ENCODE data around the gene CHST8.

CHST8 gene

DNA sequence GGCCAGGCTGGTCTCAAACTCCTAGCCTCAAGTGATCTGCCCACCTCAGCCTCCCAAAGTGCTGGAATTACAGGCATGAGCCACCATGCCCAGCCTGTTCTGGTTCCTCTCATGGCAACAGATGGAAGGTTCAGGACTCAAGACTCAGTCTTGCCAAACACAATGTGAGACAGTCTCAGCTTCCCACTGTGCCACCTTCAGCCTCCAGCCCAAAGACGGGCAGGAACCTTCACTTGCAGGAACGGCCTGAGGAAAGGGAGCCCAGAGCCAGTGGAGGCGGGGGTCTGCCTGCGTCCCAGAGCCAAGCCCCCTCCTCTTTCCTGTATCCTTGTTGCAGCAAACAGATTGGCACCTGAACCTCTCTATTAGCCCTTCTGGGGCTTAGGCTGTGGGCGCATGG, 2.9 kb upstream of the CHST8 start:
- no peak for FAIRE-seq

DNA sequence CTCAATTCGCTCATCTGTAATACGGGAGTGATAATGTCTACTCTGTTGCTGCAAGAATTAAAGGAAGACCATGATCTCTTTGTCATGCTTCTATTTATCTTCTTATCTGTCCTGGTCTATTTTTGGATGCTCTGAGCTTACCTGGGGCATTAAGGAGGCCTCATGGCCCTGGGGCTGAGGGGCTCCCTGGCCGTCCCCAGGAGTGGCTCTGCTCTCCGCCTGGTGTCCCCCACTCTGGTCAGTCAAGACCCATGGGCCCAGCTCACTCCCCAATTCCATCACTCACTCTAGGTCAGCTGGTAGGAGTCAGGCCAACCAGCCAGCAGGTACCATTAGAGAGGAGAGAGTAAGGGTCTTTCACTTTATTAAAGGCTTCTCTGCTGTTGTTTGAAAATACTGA, 1.1 kb upstream of the CHST8 start:
- FAIRE-seq = no peak

DNA sequence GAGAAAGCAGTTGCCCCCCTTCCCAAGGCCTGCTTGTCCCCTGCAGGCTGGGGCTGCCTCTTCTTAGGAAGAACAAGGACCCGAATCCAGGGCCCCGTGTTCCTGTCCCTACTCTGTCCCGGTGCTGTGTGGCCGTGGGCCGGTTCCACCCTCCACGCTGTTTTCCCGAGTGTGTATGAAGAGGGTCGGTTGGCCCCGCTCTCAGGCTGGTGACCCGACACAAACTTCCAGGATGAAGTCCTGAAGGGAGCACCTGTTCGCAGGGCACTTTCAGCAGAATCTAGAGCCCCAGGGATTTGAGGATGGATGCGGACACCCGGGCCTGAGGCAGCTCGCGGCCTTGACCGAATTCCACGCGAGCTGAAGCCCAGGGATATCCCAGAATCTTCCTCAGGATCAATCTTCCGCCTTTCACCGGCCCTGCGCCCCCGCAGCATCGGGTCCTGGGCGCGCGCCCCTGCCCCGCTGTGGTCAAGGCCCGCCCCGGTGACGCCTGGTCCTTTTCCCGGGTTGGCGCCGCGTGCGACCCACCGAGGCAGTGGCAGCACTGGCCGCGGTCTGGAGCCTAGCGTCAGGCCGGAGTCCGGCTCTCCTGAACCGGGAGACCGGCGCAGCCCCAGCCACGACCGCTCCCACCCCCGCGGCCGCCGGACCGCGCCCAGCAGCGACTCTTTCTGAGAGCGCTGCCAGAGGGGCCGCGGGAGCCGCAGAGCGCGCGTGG, 528 bp upstream of the CHST8 start:
- no peak for FAIRE-seq

DNA sequence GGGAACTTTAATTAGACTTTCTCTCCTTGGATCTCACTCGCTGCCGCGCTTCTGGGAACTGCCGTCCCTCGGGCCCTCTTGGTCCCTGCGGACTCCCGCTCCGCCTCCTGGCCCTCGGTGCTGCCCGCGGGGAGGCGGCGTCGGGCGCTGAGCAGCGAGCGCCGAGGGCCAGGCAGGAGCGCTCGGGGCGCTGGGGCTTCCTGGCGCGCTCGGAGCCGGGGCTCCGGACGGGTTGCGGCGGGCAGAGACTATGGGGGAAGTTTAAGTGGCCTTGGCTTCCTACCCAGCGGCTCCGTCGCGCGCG, 704 bp downstream of the CHST8 start:
- no peak for FAIRE-seq

DNA sequence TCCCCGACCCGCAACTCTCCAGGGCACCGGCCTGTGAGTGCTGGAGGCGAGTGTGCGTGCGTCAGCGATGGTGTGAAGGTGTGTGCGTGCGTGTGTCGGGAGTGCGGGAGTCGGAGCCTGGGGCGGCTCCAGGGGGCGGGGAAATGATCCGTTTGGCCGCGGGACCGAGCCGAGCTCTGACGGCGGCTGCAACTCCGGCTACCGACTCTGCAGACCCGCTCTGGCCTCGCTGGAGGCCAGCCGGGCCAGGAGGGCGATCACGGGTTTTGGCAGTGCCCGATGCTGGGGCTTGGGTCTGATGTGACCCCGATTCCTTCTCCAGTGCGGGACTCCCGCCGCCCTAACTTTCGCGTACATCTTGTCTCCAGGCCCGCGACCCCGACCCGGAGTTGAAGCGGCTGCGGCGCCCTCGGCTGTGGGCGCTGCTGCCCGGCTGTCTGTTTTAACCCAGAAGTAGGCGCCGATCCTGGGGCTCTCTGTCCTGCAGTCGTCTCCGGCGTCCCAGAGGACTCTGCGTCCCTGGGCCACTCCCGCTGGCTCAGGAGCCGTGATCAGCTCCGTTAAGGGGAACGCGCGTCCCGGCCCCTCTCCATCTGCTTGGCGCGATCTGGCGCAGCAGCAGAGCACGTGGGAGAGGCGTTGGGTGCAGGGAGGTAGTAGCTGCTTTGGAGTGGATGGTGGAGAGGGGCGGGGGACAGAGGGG, 1.2 kb downstream of the CHST8 start:
- no peak for FAIRE-seq

DNA sequence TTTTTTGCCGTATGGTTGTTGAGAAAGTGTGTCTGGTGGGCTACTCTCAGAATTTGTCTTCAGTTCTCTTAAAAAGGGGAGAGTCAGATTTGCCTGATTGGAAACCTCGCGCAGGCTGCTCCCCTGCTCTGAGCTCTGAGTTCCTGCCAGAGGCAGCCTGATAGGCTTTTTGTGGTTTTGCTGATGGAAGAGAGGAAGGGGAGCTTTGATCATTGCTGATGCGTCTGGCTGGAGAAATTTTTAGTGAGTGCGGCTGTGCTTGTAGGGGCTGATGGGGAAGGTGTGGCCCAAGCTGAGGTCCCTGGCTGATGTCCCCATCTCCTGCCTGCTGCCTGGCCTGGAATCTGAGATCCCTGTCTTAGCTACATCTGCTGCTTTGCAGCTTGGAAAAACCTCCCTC, 2.8 kb downstream of the CHST8 start:
- no peak for FAIRE-seq

DNA sequence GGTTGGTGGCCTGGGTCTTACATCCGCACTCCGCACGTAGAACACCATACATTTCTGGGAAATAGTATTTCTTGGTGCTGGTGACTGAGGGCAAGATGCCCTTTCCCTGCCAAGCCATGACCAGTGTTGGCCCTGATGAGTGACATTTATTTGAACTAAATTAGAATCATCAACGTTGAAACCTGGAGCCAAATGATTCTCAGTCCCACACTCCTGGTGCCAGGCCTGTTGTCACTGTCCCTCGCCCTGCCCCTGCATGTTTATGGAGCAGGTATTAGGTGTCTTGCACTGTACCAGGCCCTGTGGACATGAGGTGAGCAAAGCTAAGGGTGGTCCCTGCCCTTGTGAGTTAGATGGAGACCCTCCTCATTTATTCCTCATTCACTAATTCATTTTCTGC, 5.8 kb downstream of the CHST8 start:
- no peak for FAIRE-seq

DNA sequence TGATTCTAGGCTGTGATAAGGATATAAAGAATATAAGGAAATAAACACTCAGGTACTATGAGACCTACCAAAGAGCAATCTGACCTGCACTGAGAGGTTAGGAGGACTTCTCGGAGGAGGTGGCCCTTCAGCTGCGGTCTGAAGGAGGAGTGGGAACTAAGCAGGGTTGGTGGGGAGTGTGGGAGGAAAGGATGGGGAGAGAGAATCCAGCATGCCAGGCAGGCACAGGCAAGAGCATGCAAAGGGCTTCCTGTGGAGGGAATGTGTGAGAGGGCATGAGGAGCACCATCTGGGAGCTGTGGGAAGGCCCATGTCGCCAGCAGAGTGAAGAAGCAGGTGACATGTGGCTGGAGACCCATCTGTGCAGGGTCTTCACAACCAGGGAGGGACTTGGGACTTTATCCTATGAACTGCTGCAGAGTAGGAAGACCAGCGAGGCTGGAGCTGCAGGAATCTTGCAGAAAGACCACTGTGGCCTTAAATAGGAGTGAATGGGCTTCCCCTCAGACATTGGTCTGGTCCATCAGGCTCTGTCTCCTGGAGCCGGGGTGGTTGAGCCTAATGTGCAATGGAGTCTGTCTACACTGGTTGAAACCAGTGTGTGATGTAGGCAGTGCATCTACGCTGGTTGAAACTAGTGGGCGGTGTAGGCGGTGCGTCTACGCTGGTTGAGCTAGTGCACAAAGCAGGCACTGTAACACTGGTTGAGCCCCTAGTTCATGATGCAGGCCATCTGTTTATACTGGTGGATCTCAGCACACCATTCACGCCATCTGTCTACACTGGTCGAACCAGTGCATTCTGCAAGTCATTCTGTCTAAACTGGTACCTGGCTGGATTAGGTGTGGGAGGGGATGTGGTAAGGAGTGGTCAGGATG, 6.4 kb downstream of the CHST8 start:
- FAIRE-seq = no peak

DNA sequence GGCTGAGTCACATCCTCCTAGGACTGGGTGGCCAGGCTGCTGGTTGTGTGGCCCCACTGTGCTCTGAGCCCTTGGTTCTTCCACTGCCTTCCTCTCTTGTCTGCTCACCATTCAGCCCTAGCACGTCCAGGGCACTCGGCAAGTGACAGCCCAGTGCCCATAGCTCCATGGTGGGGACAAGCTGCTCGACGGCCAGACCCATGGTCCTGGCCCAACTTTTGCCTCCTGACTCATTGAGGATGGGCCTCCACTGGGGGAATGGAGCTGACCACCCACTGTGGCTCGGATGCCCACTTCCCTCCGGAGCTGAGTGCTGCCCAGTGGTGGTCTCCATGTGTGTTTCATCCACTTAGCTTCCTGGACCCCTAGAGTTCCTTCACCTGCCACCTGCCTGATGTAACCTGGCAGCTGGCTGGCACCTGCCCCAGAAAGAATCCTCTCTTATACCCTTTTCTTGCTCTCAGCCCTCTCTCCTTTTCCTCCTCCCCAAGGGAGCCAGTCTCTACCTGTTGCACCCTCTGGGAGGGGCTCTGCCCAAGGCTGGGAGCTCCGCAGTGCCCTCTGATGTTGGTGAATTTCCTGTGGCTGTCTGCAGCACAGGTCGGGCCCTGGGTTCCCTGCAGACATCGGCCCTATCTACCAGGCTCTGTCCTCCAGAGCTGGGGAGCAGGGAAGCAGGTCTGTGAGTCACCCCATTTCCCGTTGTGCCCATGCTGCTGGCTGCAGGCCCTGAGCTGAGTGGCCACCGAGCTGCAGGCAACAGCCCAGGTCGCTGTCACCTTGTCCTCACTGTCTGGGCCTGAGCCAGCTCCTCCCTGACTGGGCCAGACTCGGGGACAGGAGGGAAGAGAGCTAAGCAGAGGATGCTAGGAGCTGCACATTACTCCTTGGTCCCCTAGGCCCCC, 7.4 kb downstream of the CHST8 start:
- no peak for FAIRE-seq

DNA sequence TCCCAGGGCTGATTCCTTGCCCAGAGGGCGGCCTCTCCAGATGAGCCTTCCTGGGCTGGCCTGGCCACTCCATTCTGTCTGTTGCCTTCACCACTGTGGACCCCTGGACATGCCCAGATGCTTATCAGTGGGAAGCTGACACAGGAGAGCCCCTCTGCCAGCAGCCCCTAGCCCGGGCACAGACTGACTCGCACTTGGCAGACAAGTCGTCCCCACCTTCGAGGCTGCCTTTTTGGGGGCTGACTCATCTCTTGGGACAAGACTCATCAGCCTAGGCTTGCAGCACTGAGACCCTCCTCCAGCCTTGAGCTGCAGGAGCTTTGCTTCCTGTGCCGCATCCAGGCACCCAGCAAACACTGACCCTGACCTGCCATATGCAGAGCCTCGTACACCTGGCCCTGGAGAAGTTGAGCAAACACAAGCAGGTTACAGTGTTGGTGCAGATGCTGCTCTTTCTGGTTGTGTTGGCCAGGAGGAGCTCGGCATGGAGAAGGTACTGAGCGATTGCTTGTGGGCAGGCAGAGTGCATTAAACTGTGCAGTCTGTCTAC, 8.1 kb downstream of the CHST8 start:
- no peak for FAIRE-seq

DNA sequence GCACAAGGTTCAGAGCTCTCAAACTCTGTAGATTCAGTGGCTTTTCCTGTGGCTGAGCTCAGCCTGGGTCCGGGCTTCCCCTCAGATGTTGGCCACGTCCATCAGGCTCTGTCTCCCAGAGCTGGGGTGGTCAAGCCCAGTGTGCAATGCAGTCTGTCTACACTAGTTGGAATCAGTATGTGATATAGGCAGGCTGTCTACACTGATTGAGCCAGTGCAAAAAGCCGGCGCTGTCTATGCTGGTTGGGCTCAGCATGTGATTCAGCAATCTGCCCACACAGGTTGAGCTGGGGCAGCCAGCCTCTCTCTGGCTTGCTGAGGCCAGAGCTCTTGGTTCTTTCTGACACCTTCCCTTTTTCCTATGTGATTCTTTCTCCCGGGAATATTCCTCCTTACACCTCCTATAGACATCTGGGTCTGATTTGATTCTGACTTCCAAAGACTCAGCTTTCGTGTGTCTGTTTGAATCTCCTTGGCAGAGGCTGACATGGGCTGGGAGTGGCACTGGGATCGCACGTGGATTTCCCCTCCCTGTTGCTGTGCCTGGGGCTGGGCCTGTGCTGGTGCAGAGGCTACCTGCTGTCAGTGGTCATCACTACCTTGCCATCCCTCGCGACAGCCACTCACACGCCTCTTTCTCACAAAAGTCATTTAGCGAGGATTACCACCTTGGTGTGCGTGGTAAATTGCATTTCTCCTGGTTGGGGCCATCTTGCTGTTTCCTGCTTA, 9.3 kb downstream of the CHST8 start:
- no peak for FAIRE-seq

DNA sequence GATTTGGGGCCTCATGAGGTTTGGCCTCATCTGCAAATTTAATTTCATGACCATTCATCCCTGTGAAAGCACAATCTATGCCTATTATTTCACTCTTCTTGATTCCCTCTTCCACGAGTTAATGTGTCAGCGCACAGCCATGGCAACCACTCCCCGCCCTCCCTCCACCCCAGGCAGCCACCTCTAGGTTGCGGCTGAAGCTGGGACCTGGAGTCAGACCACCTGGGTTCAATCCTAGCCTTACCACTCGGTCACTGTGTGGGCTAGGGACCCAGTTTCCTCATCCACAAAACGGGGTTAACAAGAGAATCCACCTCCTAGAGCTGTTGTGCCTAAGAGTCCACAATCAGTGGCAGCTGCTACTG, 9.8 kb downstream of the CHST8 start:
- no peak for FAIRE-seq

DNA sequence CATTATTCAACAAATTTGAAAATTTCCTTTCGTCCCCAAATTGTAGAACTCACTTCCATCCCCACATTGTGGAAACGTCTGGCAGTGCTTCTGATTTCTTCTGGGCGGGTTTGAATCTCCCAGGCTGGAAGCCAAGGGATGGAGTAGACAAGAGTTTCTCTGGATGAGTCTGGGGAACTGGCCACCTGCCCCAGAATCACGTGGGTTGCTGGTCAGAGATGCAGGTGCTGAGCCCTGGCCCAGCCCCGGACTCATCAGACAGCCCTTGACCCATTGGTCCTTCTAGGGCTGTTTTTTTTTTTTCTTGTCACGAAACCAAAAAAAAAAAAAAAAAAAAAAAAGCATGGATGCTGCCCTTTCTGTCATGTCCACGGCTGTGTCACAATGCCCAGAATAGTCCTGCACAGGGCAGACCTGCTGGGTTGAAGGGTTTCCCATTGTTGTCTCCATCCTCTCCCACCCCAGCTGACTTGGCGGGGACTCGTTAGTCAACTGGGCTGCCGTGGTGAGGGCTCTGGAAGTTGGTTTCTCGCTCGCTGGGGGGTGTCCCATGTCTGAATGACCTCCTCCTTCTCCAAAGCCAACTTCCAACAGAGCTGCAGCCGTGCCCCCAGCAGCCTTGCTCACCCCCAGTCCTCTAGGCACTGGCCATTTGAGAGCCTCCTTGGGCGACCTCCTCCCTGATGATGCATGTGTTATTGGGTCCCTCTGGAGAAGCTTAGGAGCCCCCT, 12.8 kb downstream of the CHST8 start:
- FAIRE-seq = no peak

DNA sequence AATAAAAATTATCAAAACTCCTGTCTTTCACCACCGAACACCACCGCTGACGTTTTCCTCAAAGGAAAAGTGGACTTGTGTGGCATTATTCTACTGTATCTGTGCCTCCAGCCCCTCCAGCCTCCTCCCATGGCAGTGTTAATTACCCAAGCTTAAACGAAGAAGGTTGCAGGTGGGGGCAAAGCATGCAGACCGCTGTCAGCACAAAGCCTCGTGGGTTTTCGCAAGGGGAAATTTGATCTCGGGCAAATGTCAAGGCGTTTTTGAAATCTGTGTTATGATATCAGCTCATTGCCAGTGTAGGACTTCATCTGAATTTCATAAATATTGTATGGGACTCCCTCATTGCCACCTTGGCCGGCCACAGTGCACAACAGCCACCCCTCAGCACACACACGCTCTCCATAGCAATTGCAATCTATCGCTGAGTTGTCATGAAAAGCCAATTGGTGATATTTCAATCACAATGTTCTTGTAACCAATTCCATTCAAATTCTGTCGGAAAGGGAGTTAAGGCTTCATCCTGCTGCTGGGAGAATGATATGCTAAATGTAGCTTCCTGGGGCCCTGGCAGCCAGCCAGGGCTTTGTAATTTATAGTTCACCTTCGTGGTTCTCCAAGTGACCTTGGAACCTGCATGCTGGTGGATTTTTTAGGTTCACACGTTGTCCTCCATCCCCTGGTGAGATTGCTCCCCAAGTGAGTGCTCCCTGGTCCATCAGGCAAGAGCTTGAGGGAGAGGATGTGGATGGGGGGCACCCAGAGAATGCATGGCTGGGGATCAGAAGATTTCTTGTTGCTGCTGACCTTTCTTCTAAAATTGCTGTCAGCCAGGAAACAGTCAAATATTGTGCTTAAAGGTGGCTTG, 16.6 kb downstream of the CHST8 start:
- FAIRE-seq = no peak

DNA sequence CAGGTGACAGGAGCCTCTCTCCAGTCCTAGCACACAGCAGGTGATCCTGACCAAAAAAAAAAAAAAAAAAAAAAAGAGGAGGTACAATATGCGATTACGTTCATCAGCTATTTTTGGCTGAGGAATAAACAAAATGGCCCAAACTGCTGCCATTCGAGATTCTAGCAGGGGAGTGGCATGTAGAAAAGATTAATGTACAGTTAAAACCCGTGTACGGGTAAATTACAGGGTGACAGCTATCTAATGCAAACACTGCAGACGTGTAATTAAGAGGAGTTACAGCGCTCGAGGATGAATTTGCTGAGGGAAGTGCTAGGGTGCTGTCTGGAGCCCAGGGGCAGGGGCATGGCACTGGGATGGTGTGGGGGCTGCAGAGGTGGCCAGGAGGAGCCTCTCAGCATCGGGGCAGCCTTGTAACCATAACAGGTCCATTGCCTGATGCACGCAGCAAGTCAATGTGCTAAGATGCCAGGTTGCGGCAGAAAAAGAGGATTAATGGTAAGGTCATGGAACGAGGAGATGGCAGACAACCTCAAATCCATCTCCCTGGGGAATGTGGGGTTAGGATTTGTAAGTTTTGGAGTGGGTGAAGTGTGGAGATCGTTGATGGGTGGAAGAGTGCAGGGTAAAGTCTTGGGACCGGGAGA, 17.4 kb downstream of the CHST8 start:
- no peak for FAIRE-seq

DNA sequence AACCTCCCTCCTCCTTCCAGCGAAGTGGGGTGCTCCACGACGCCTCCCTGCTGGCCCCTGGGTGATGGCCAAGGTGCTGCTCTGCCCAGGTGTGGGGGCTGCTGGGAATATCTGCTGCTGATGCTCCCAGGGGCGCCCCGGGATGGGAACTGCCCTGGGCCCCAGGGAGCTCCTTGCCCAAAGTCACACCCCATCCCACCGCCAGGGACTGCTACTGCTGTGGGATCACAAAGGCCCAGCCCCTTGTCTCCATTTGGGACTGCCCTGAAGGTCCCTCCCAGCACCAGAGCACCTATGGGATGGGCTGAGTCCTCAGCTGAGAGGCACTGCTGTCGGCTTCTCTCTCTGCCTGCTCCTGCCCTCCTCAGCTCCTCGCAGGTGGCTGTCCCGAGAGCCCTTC, 19.0 kb downstream of the CHST8 start:
- no peak for FAIRE-seq

DNA sequence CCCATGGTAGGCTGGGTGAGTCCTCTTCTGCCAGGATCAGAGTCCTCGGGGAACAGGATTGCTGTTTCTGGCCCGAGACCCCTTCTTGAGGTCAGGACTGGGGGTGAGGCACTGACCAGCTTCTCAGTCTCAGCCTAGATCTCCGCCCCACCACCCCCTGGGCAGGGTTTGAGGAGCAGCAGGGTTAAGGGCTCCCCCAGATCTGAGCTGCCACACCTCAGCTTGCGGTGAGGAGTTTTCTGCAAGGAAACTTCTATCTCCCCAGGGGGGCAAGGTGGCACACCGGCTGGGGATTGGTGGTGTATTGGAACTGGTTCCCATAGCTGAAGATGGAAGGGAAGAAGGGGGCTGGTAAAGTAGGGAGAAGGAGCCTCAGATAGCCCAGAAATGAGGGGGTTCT, 19.5 kb downstream of the CHST8 start:
- no peak for FAIRE-seq

DNA sequence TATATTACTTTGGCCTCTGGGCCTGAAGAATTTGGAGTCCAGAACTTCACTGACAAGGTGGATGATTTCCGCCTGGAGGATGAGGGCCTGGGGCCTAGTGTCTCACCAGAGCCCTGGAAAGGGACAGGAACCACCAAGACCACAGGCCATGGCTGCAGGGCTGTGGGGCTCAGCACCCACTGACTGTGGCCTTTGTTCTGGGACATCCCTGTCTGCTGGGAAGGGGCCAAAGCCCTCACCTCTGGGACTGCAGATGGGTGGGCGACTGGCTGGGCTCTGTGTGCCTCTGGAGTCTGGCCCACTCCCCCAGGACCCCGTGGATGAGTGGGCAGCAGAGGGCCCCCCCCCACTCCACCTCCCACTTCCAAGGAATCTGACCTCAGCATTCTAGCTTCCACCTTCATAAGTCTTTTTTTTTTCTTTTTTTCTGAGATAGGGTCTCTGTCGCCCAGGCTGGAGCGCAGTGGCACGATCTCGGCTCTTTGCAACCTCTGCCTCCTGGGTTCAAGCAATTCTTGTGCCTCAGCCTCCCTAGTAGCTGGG, 20.3 kb downstream of the CHST8 start:
- FAIRE-seq = no peak

DNA sequence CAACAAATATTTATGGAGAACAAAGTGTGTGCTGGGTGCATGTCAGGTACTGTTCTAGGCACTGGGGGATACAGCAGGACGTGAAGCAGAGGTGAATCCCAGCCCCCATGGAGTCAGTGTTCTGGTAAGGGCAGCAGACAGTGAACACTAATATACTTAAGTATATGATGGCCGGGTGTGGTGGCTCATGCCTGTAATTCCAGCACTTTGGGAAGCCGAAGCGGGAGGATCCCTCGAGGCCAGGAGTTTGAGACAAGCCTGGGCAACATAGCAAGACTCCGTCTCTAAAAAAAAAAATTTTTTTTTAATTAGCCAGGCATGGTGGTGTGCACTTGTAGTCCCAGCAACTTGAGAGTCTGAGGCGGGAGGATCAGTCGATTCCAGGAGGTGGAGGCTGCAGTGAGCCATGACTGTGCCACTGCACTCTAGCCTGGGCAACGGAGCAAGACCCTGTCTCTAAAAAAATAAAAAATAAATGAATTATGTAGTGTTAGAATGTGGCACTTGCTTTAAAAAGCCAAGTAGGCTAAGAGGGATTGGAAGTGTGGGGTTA, 22.6 kb downstream of the CHST8 start:
- FAIRE-seq = no peak
